Stimulated activated effector memory CD8-positive, alpha-beta T cell treated with anti-CD3 and anti-CD28 coated beads, Interleukin-12 subunit alpha, Interleukin-12 subunit beta, amount 100 ng/mL, for 72 hours (primary cell): ENCODE measurements around the gene FLYWCH1.
A peak's percentile ranks its signal among the peaks of the same experiment; 100 is the strongest.

ENCODE experiments used
- ATAC-seq: fragments of 150-1000 bp; cut with Tn5 transposase; 2 replicates; pipeline ENCODE4 v1.10.0; 2021
- DNase-seq, 2 donors: peaks; one replicate each; pipeline ENCODE4 v3.0.0; 2021 to 2022; ENCODE audit warnings: low spot score in 2 of 2
- H3K27ac Mint-ChIP-seq: one replicate; pipeline ENCODE4 v1.8.0; 2022; ENCODE audit warnings: mild to moderate bottlenecking, mixed read lengths
- H3K36me3 Mint-ChIP-seq: one replicate; pipeline ENCODE4 v1.8.0; 2022; ENCODE audit warnings: mild to moderate bottlenecking, mixed read lengths
- H3K4me1 Mint-ChIP-seq: one replicate; pipeline ENCODE4 v1.8.0; 2022; ENCODE audit warnings: mixed read lengths
- H3K4me3 Mint-ChIP-seq: one replicate; pipeline ENCODE4 v1.8.0; 2022; ENCODE audit warnings: mild to moderate bottlenecking, mixed read lengths
- H3K9me3 Mint-ChIP-seq: one replicate; pipeline ENCODE4 v1.8.0; 2022; ENCODE audit warnings: mixed read lengths

FLYWCH1 gene, protein sequence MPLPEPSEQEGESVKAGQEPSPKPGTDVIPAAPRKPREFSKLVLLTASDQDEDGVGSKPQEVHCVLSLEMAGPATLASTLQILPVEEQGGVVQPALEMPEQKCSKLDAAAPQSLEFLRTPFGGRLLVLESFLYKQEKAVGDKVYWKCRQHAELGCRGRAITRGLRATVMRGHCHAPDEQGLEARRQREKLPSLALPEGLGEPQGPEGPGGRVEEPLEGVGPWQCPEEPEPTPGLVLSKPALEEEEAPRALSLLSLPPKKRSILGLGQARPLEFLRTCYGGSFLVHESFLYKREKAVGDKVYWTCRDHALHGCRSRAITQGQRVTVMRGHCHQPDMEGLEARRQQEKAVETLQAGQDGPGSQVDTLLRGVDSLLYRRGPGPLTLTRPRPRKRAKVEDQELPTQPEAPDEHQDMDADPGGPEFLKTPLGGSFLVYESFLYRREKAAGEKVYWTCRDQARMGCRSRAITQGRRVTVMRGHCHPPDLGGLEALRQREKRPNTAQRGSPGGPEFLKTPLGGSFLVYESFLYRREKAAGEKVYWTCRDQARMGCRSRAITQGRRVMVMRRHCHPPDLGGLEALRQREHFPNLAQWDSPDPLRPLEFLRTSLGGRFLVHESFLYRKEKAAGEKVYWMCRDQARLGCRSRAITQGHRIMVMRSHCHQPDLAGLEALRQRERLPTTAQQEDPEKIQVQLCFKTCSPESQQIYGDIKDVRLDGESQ

DNA sequence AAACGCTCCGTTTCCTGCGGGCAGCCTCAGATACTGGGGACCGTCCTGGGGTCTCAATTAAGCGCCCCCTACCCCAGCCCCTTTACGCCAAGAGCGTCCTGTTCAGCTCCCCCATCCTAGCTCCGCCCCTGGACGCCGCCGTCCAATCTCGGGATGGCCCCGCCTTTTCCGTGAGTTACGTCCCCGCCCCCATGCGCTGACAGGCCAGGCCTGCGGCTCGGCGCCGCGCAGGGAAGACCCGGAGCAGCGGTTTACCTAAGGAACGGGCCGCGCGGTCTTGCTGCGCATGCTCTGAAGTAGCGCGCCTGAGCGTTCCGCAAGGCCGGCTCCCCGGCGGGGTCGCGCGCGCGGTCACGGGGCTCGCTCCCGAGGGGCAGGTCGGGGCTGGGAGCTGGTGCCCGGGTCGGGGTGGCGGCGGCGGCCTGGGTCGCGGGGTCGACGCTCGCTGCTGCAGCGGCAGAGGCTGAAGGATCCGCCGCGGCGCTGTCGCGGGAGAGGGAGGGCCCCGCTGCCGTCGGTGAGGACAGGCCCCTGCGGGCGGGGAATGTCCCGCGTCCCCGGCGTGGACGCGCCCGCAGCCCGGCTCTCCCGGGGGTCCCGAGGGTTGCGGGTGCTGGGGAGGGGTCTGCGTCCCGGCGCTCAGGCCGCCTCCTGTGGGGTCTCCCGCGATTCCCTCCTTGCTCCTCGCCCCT, at the start of gene FLYWCH1:
Gene FLYWCH1 (plus strand): TSS at position 294 of the 692 bp plus-strand sequence. CDS start 17,755 bp downstream, outside the sequence.
- H3K27ac Mint-ChIP-seq: peak within 1 kb of the TSS; percentile 19
- peak within 1 kb of the TSS; percentile 79 for H3K4me3 Mint-ChIP-seq
- H3K9me3 Mint-ChIP-seq: no peaks in the 10 kb centered on the region
- H3K36me3 Mint-ChIP-seq: peaks cover 45% of the 10 kb centered on the region
- peak; percentile 93 for ATAC-seq
- peaks cover 31% of the 10 kb centered on the region for H3K4me1 Mint-ChIP-seq
- DNase-seq: peak; percentile 98 to 100

- ATAC-seq (no peak), DNase-seq (no peak)
- peaks cover 8% of the 10 kb centered on the region for H3K4me1 Mint-ChIP-seq
- no peak overlapping the region for H3K27ac Mint-ChIP-seq
- H3K36me3 Mint-ChIP-seq: peaks cover 10% of the 10 kb centered on the region
- H3K9me3 Mint-ChIP-seq: peaks cover 3% of the 10 kb centered on the region
- no peak overlapping the region for H3K4me3 Mint-ChIP-seq
These were observed 46.1 kb upstream of the FLYWCH1 start for GRCh38 chr16:2865651-2866050.

- H3K4me1 Mint-ChIP-seq: peaks cover 8% of the 10 kb centered on the region
- H3K4me3 Mint-ChIP-seq: peak overlapping the region; percentile 35
- H3K9me3 Mint-ChIP-seq: no peaks in the 10 kb centered on the region
- ATAC-seq: no peak
- H3K36me3 Mint-ChIP-seq: peaks cover 10% of the 10 kb centered on the region
- DNase-seq: no peak
- no peak overlapping the region for H3K27ac Mint-ChIP-seq
These were observed 45.3 kb upstream of the FLYWCH1 start for GRCh38 chr16:2866431-2866830.

DNA sequence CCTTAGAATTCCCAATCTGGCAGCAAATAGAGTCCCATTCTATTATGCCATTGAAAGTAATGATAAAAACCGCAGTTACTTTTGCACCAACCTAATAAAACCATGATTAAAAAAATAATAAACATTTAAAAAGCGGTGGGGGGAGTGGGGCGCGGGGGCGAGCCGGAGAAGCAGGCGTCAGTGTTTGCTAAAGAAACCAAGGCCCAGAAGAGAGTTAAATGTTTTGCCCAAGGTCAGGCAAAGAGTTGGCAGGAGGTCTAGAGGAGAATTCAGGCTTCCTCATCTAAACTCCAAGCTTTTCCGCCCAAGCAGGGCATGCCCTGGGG, 44.1 kb upstream of the FLYWCH1 start:
- ATAC-seq (no peak), DNase-seq (no peak)
- peaks cover 10% of the 10 kb centered on the region for H3K36me3 Mint-ChIP-seq
- H3K4me3 Mint-ChIP-seq: peak overlapping the region; percentile 86
- peaks cover 8% of the 10 kb centered on the region for H3K4me1 Mint-ChIP-seq
- H3K27ac Mint-ChIP-seq: peak overlapping the region; percentile 95
- H3K9me3 Mint-ChIP-seq: no peaks in the 10 kb centered on the region

DNA sequence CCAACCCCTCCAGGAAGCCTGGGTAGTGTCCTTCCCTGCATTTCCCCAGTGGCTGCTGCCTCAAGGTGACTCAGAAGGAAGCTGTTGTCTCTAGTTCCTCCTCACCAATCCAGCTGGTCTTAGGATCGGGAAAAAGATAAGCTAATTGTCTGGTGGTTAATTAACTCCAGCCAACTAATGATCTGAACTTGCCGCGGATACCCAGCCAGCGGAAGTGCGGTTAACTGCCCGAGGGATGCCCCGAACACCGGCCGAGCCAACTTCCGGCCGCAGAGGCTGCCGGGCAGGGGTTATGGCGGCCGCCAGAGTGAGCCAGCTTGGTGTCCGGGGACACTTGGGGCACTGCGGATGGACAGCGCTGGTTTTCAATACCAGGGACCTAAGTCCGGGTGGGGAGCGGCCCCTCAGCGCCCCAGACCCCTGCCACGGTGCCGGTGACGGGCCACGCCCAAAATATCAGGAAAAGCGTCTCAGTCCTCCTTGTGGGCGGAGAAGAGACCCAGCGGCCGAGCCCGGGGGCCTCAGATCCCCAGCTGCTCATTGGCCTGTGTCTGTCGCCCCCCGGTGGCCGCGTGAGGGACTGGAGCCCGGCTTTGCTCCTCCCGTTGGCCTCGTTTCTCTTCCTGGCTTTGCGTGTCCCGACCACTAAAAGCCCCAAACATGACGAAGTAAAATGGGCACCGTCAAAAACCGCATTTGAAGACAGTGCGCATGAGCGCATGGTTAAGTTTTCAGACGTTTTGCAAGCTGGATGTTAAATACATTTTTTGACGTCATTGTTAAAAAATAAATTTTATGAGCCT, 43.5 kb upstream of the FLYWCH1 start:
- peaks cover 10% of the 10 kb centered on the region for H3K36me3 Mint-ChIP-seq
- H3K9me3 Mint-ChIP-seq: no peaks in the 10 kb centered on the region
- peak; percentile 97 for ATAC-seq
- DNase-seq: peak; percentile 97 to 100
- H3K4me3 Mint-ChIP-seq: peak overlapping the region; percentile 86
- peak overlapping the region; percentile 95 for H3K27ac Mint-ChIP-seq
- H3K4me1 Mint-ChIP-seq: peaks cover 8% of the 10 kb centered on the region

DNA sequence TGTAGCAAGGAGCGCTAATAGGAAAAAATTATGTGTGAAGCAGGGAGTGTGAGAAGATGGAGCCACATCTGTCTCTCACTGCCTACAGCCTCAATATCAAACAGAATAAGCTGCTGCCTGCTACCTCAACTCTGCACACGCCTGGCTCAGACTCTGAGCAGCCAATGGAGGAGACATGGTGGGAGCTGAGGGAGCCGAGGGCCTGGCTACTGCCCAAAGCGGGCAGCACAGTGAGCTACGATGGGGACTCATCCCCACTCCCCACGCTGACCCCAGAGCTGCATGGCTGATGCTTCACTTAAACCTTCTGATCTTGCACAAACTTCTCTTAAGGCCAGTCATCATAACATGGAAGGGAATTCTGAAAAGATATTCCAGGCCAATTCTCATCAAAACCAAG, 39.8 kb upstream of the FLYWCH1 start:
- no peaks in the 10 kb centered on the region for H3K4me1 Mint-ChIP-seq
- H3K9me3 Mint-ChIP-seq: no peaks in the 10 kb centered on the region
- DNase-seq: no peak
- no peak overlapping the region for H3K27ac Mint-ChIP-seq
- no peak for ATAC-seq
- H3K4me3 Mint-ChIP-seq: no peak overlapping the region
- peaks cover 10% of the 10 kb centered on the region for H3K36me3 Mint-ChIP-seq

- Mint-ChIP-seq H3K4me3 (no peak overlapping the region), H3K36me3 (no peaks in the 10 kb centered on the region), H3K9me3 (no peaks in the 10 kb centered on the region), H3K27ac (no peak overlapping the region), H3K4me1 (no peaks in the 10 kb centered on the region)
- DNase-seq (no peak), ATAC-seq (no peak)
These were observed 37.5 kb upstream of the FLYWCH1 start for GRCh38 chr16:2874032-2874911.

DNA sequence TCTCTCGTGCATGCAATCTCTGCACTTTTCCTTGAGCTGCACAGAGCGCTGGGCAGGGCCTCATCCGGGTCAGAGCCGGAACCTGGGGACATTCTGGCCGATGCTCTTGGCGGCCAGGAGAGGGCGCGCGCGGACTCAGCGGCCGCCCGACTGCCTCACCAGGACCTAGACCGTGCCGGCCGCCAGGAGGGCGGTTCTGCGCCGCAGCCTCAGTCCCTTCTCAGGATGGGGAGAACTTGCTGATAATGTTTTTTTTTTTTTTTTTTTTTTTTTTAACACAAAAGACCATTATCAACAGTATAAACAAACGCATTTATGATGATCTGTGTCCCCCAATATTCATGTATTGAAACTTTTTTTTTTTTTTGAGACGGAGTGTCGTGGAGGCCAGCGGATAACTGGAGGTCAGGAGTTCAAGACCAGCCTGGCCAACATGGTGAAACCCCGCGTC, 36.8 kb upstream of the FLYWCH1 start:
- H3K4me1 Mint-ChIP-seq: no peaks in the 10 kb centered on the region
- ATAC-seq (peak; percentile 98), DNase-seq (peak; percentile 63 to 72)
- no peaks in the 10 kb centered on the region for H3K36me3 Mint-ChIP-seq
- no peaks in the 10 kb centered on the region for H3K9me3 Mint-ChIP-seq
- H3K4me3 Mint-ChIP-seq: no peak overlapping the region
- H3K27ac Mint-ChIP-seq: no peak overlapping the region

DNA sequence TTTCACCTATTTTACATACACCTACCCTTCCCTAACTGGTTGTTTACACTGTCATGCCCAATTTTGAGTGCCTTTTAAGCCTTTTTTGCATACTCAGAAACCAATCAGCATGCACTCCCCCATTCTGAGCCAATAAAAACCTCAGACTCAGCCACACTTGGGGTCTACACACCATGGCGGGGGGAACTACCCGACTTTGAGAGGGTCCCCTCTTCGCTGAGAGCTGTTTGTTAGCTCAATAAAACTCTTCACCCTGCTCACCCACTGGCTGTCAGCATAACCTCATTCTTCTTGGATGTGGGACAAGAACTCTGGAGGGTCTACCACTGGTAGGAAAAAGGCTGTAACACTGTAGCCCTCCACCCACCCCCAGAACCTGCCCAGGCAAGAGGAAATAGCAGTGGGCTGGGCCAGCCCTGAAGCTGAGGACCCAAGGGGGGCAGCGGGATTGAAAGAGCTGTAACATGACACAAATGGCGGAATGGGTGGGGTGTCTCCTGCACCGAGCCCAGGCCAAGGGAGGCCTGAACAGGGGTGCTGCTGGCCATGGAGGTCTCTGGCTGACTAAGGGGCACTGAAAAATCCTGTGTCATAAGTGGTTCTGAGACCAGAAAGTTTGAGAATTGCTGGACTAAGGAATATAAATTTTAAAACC, 31.8 kb upstream of the FLYWCH1 start:
- DNase-seq: no peak

GRCh38 chr16:2881783-2882649, 29.7 kb upstream of the FLYWCH1 start:
- H3K27ac Mint-ChIP-seq: peak overlapping the region; percentile 92
- H3K4me3 Mint-ChIP-seq: peak overlapping the region; percentile 85
- H3K36me3 Mint-ChIP-seq: peaks cover 11% of the 10 kb centered on the region
- DNase-seq (no peak), ATAC-seq (peak; percentile 20)
- H3K9me3 Mint-ChIP-seq: no peaks in the 10 kb centered on the region
- peaks cover 8% of the 10 kb centered on the region for H3K4me1 Mint-ChIP-seq

More for the DNA sequence above, 31.8 kb upstream of the FLYWCH1 start:
- Mint-ChIP-seq H3K27ac (no peak overlapping the region), H3K4me3 (no peak overlapping the region), H3K9me3 (no peaks in the 10 kb centered on the region), H3K4me1 (peaks cover 8% of the 10 kb centered on the region), H3K36me3 (peaks cover 11% of the 10 kb centered on the region)
- ATAC-seq: no peak

GRCh38 chr16:2882650-2883457, 28.9 kb upstream of the FLYWCH1 start, which contains the start of gene FLYWCH2:
Gene FLYWCH2, plus strand, starts transcription at chr16:2883215. Its CDS starts 13,235 bp downstream, at chr16:2896450.
- ATAC-seq: peak; percentile 95
- Mint-ChIP-seq H3K9me3 (no peaks in the 10 kb centered on the region), H3K4me3 (peak within 1 kb of the TSS; percentile 85), H3K27ac (peak within 1 kb of the TSS; percentile 92), H3K36me3 (peaks cover 11% of the 10 kb centered on the region), H3K4me1 (peaks cover 8% of the 10 kb centered on the region)
- DNase-seq: peak; percentile 100

DNA sequence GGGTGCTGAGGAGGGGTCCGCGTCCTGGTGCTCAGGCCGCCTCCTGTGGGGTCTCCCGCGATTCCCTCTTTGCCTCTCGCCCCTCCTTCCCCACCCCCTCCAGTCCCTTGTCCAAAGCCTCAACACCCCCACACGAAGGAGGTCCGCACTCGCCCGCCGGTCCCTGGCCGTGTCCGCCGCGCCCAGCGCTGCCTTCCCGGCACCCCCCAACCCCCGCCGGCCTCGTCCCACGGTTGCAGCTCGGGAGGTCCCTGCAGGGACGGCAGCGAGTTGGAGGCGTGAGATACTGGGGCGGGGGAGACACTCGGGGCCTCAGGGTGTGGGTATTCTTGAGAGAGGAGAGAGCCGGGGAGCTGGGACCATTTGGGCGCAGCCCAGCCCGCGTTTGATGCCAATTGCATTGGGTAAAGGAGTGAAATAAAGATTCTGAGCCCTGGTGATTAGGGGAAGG, 28.2 kb upstream of the FLYWCH1 start:
- DNase-seq: peak; percentile 20 to 64

More for the DNA sequence above, 28.2 kb upstream of the FLYWCH1 start:
- Mint-ChIP-seq H3K36me3 (peaks cover 11% of the 10 kb centered on the region), H3K4me1 (peaks cover 8% of the 10 kb centered on the region), H3K27ac (peak overlapping the region; percentile 92), H3K4me3 (peak overlapping the region; percentile 85), H3K9me3 (no peaks in the 10 kb centered on the region)
- no peak for ATAC-seq
